GM21360 (cell line): Measurements from ENCODE around the gene SCN1B.

ENCODE experiments used
- ATAC-seq: cut with Tn5 transposase; IDR thresholded peaks from one replicate; pipeline ENCODE4 v1.9.1; 2021; ENCODE audit warnings: mild to moderate bottlenecking, moderate library complexity; ENCODE audit not compliant: unreplicated experiment

Gene SCN1B

GRCh38 chr19:35051796-35052195, 21.5 kb downstream of the SCN1B start:
- ATAC-seq, result no peak

- ATAC-seq, result no peak
These were observed 22.4 kb downstream of the SCN1B start for GRCh38 chr19:35052599-35053190.

GRCh38 chr19:35053667-35054293, 23.5 kb downstream of the SCN1B start:
- ATAC-seq, result no peak

GRCh38 chr19:35054626-35055025, 24.4 kb downstream of the SCN1B start:
- ATAC-seq, result no peak

- ATAC-seq, result no peak
These were observed 25.5 kb downstream of the SCN1B start for GRCh38 chr19:35055715-35056179.

- ATAC-seq, result no peak
These were observed 26.3 kb downstream of the SCN1B start for GRCh38 chr19:35056513-35057063.

GRCh38 chr19:35058370-35058769, 28.1 kb downstream of the SCN1B start:
- no peak for ATAC-seq

- no peak for ATAC-seq
These were observed 28.9 kb downstream of the SCN1B start for GRCh38 chr19:35059006-35059798.

GRCh38 chr19:35059799-35060091, 29.5 kb downstream of the SCN1B start:
- no peak for ATAC-seq

- no peak for ATAC-seq
These were observed 30.0 kb downstream of the SCN1B start for GRCh38 chr19:35060160-35060855.

- no peak for ATAC-seq
These were observed 31.5 kb downstream of the SCN1B start for GRCh38 chr19:35061583-35062373.

GRCh38 chr19:35062942-35063341, 32.7 kb downstream of the SCN1B start:
- ATAC-seq, result no peak

GRCh38 chr19:35063940-35064818, 33.9 kb downstream of the SCN1B start:
- ATAC-seq, result no peak

- ATAC-seq, result no peak
These were observed 35.3 kb downstream of the SCN1B start for GRCh38 chr19:35065574-35065973.

- no peak for ATAC-seq
These were observed 35.9 kb downstream of the SCN1B start for GRCh38 chr19:35066121-35066520.

- peak; percentile 74 for ATAC-seq
These were observed 36.7 kb downstream of the SCN1B start for GRCh38 chr19:35066691-35067563.

- no peak for ATAC-seq
These were observed 38.8 kb downstream of the SCN1B start for GRCh38 chr19:35068941-35069634.

GRCh38 chr19:35069696-35070095, 39.4 kb downstream of the SCN1B start:
- no peak for ATAC-seq
